ENCODE results near the gene STK17A. TPM values are rescaled to one million over a fixed set of nuclear protein-coding genes. Genes with fewer than 3 reads are reported as not detected.

Gene STK17A
- total RNA-seq, 2 experiments from 2014 or later, result 25.8 to 28.7 TPM

- intact Hi-C loops (cut with micrococcal nuclease; ENCODE audit: unreplicated experiment), result no loop called here
- Histone ChIP-seq H2AFZ (ENCODE audit: low read length) (no peak overlapping the region), H3K4me2 (ENCODE audit: low read length) (no peak overlapping the region), H4K20me1 (ENCODE audit: insufficient read depth, low read length) (no peaks in the 10 kb centered on the region), H3K79me2 (ENCODE audit: insufficient read depth, low read depth, low read length) (no peaks in the 10 kb centered on the region), H3K27ac (ENCODE audit: low read depth, low read length, poor library complexity, severe bottlenecking) (no peak overlapping the region), H3K4me3 (ENCODE audit: low read depth, low read length, poor library complexity, severe bottlenecking) (no peak overlapping the region), H3K36me3 (ENCODE audit: insufficient read depth, low read length) (no peaks in the 10 kb centered on the region), H3K9me3 (ENCODE audit: low read length) (no peaks in the 10 kb centered on the region), H3K9me2 (ENCODE audit: insufficient read depth, low read length) (no peaks in the 10 kb centered on the region), H3K4me1 (ENCODE audit: insufficient read depth, low read length, poor library complexity, severe bottlenecking) (no peaks in the 10 kb centered on the region)
- ChIA-PET CTCF (ENCODE audit: unreplicated experiment) (no interaction called here), POLR2A (no interaction called here)
- no peak for TF ChIP-seq EZH2phosphoT487 (IDR thresholded peaks at IDR 0.05; ENCODE audit: borderline replicate concordance, low read depth, low read length)
- no peak for TF ChIP-seq CTCF (conservative IDR thresholded peaks at IDR 0.05; ENCODE audit: low read length)
- DNase-seq (ENCODE audit: low spot score), result no peak
- BruUV-seq (replicated peaks), result no TSS peak
Measured at GRCh38 chr7:43554423-43554822, 28.5 kb upstream of the STK17A start.

- ChIA-PET CTCF (ENCODE audit: unreplicated experiment) (no interaction called here), POLR2A (interaction anchor here (0.5 to 0.6 kb wide), 2 partner anchors 37 to 325 kb away, joined by 3 read pairs; no protein-coding TSS in a partner anchor)
- Histone ChIP-seq H3K4me3 (ENCODE audit: low read depth, low read length, poor library complexity, severe bottlenecking) (no peak overlapping the region), H3K9me2 (ENCODE audit: insufficient read depth, low read length) (no peaks in the 10 kb centered on the region), H3K36me3 (ENCODE audit: insufficient read depth, low read length) (no peaks in the 10 kb centered on the region), H4K20me1 (ENCODE audit: insufficient read depth, low read length) (no peaks in the 10 kb centered on the region), H3K79me2 (ENCODE audit: insufficient read depth, low read depth, low read length) (no peaks in the 10 kb centered on the region), H3K4me1 (ENCODE audit: insufficient read depth, low read length, poor library complexity, severe bottlenecking) (no peaks in the 10 kb centered on the region), H3K9me3 (ENCODE audit: low read length) (no peaks in the 10 kb centered on the region), H3K4me2 (ENCODE audit: low read length) (no peak overlapping the region), H2AFZ (ENCODE audit: low read length) (no peak overlapping the region), H3K27ac (ENCODE audit: low read depth, low read length, poor library complexity, severe bottlenecking) (no peak overlapping the region)
- TF ChIP-seq EZH2phosphoT487 (IDR thresholded peaks at IDR 0.05; ENCODE audit: borderline replicate concordance, low read depth, low read length), result no peak
- no peak for TF ChIP-seq CTCF (conservative IDR thresholded peaks at IDR 0.05; ENCODE audit: low read length)
- no peak for DNase-seq (ENCODE audit: low spot score)
- intact Hi-C loops (cut with micrococcal nuclease; ENCODE audit: unreplicated experiment), result no loop called here
- no TSS peak for BruUV-seq (replicated peaks)
Measured at GRCh38 chr7:43557831-43558495, 24.9 kb upstream of the STK17A start.

GRCh38 chr7:43559171-43559945 is 23.6 kb upstream of the STK17A start:
- H3K79me2 ChIP-seq (ENCODE audit: insufficient read depth, low read depth, low read length), result no peaks in the 10 kb centered on the region
- TF ChIP-seq EZH2phosphoT487 (IDR thresholded peaks at IDR 0.05; ENCODE audit: borderline replicate concordance, low read depth, low read length) (no peak), CTCF (conservative IDR thresholded peaks at IDR 0.05; ENCODE audit: low read length) (no peak)
- no peaks in the 10 kb centered on the region for H3K36me3 ChIP-seq (ENCODE audit: insufficient read depth, low read length)
- ChIA-PET POLR2A (no interaction called here), CTCF (ENCODE audit: unreplicated experiment) (no interaction called here)
- no TSS peak for BruUV-seq (replicated peaks)
- H3K4me2 ChIP-seq (ENCODE audit: low read length), result no peak overlapping the region
- H3K9me3 ChIP-seq (ENCODE audit: low read length), result no peaks in the 10 kb centered on the region
- H3K4me1 ChIP-seq (ENCODE audit: insufficient read depth, low read length, poor library complexity, severe bottlenecking), result no peaks in the 10 kb centered on the region
- H3K27ac ChIP-seq (ENCODE audit: low read depth, low read length, poor library complexity, severe bottlenecking), result no peak overlapping the region
- H4K20me1 ChIP-seq (ENCODE audit: insufficient read depth, low read length), result no peaks in the 10 kb centered on the region
- no peak for DNase-seq (ENCODE audit: low spot score)
- no peaks in the 10 kb centered on the region for H3K9me2 ChIP-seq (ENCODE audit: insufficient read depth, low read length)
- H2AFZ ChIP-seq (ENCODE audit: low read length), result no peak overlapping the region
- no peak overlapping the region for H3K4me3 ChIP-seq (ENCODE audit: low read depth, low read length, poor library complexity, severe bottlenecking)
- intact Hi-C loops (cut with micrococcal nuclease; ENCODE audit: unreplicated experiment), result no loop called here
